Tongue (tissue), 3 donors: ENCODE measurements around the gene CXorf49B. TPM values are rescaled to one million over a fixed set of nuclear protein-coding genes. Genes with fewer than 3 reads are reported as not detected.

Source experiments
- DNase-seq: peaks from one replicate; pipeline ENCODE4 v3.0.0-alpha.2; 2015
- small RNA-seq: library from RNA; depleted of rRNA; stranded (forward); fragments of <200 nt; gene quantifications from one replicate; pipeline ENCODE3, GENCODE V24; 2014; ENCODE audit warnings: low replicate concordance
- total RNA-seq: library from RNA; depleted of rRNA; stranded (reverse); fragments of >200 nt; gene quantifications from one replicate; pipeline ENCODE4 v1.2.3, GENCODE V29; 2014

The CXorf49B gene
- total RNA-seq, 1 donor from 2014 or later: not detected

GRCh38 chrX:71815906-71816156 lies 52.7 kb downstream of the CXorf49B start:
- DNase-seq: no peak

Small RNA genes within 50 kb of the gene (small RNA-seq; reads per million reads assigned to genes)
- gene BX276092.1 (not detected), gene BX276092.6 (not detected), gene BX276092.8 (not detected)

Other genes with a start within 250 kb of the CXorf49B start
- 194 TPM for gene OGT, start 230.2 kb upstream of the CXorf49B start, total RNA-seq
- 3.2 TPM for gene GCNA, start 184.9 kb upstream of the CXorf49B start, total RNA-seq
- 0.92 TPM for gene CXCR3, start 144.8 kb upstream of the CXorf49B start, total RNA-seq
- gene CXorf49, start 45.1 kb upstream of the CXorf49B start, total RNA-seq: not detected
- gene NHSL2, start 147.5 kb downstream of the CXorf49B start, total RNA-seq: 10.2 TPM